HepG2 (cell line): Measurements from ENCODE around the gene WFDC6. TPM values are rescaled to one million over a fixed set of nuclear protein-coding genes. Genes with fewer than 3 reads are reported as not detected.
"Not testable (repeated sequence)": the region's sequence is repeated elsewhere in the genome, so short reads cannot be mapped to it uniquely, and the experiment has no call there.

ENCODE experiments used
- ATAC-seq: fragments of 200-7000 bp; cut with Tn5 transposase; 3 replicates; pipeline ENCODE4 v1.9.1; 2020; ENCODE audit warnings: mild to moderate bottlenecking, moderate library complexity
- BruUV-seq: library from RNA; stranded (reverse); fragments of 400-500 nt; replicated peaks from 2 replicates; lab custom pipeline; 2021; lab: Mats Ljungman, UMichigan
- CTCF ChIA-PET: fragments of 300-600 bp; formaldehyde crosslinking; extraction: SDS; loops from one replicate; lab custom pipeline; 2021; ENCODE audit warnings: low total read pairs, inconsistent platforms, low intra/inter-chr PET ratio; lab: Yijun Ruan, JAX
- POLR2A ChIA-PET: fragments of 350-600 bp; sonication (Branson Sonifier 250); formaldehyde crosslinking; loops from one replicate; lab custom pipeline; 2020; ENCODE audit warnings: antibody characterized with exemption, inconsistent platforms; lab: Yijun Ruan, JAX
- DNase-seq: peaks from one replicate; pipeline ENCODE4 v3.0.0-alpha.2; 2015; ENCODE audit warnings: low spot score
- FAIRE-seq: peaks from 3 replicates; lab custom pipeline; 2011; peaks lifted over from hg19 to GRCh38; lab: Jason Lieb, UNC
- H2AFZ ChIP-seq: one replicate; pipeline ENCODE4 v1.6.1; 2011; ENCODE audit warnings: low read length, inconsistent platforms
- H3K27ac ChIP-seq: fragments of 300-600 bp; 3 replicates; pipeline ENCODE4 v1.8.0; 2011; ENCODE audit warnings: mixed run types, mild to moderate bottlenecking, mixed read lengths, low read length, inconsistent platforms; ENCODE audit not compliant: insufficient read depth; ENCODE audit errors: extremely low read length
- H3K27me3 ChIP-seq, 2 experiments: fragments of 200-600 bp in 1 of 2; 2 replicates in 1 of 2; 3 replicates in 1 of 2; pipeline versions ENCODE4 v1.6.0 to v1.8.0; 2011; ENCODE audit warnings: low read length in 2 of 2, mild to moderate bottlenecking in 2 of 2, moderate library complexity in 2 of 2, inconsistent platforms in 1 of 2; ENCODE audit not compliant: insufficient read depth in 2 of 2, control insufficient read depth in 1 of 2
- H3K36me3 ChIP-seq, 2 experiments: fragments of 200-600 bp in 1 of 2; replicated peaks in 1 of 2; 2 replicates in 1 of 2; 3 replicates in 1 of 2; pipeline versions ENCODE4 v1.5.1 to v1.8.0; 2011; ENCODE audit warnings: low read length in 2 of 2, inconsistent platforms in 1 of 2; ENCODE audit not compliant: insufficient read depth in 2 of 2, control insufficient read depth in 1 of 2
- H3K4me1 ChIP-seq: 2 replicates; pipeline ENCODE4 v1.5.1; 2012; ENCODE audit warnings: low read length, inconsistent platforms; ENCODE audit not compliant: insufficient read depth
- H3K4me2 ChIP-seq: 2 replicates; pipeline ENCODE4 v1.6.0; 2011; ENCODE audit warnings: low read depth, low read length, inconsistent platforms
- H3K4me3 ChIP-seq, 3 experiments: fragments of 200-600 bp in 1 of 3; sonication (generic), shearing (Covaris generic) in 1 of 3; replicated peaks in 1 of 3; 2 replicates each; pipeline ENCODE4 v1.5.1; 2011 to 2016; ENCODE audit warnings: low read length in 3 of 3, inconsistent platforms in 2 of 3, low read depth in 2 of 3, mild to moderate bottlenecking in 2 of 3, control low read depth in 1 of 3, mixed read lengths in 1 of 3; ENCODE audit not compliant: insufficient read depth in 1 of 3
- H3K79me2 ChIP-seq: one replicate; pipeline ENCODE4 v1.6.1; 2011; ENCODE audit warnings: low read length, inconsistent platforms; ENCODE audit not compliant: insufficient read depth
- H3K9ac ChIP-seq: 2 replicates; pipeline ENCODE4 v1.6.0; 2011; ENCODE audit warnings: mild to moderate bottlenecking, low read depth, low read length, inconsistent platforms; ENCODE audit not compliant: insufficient read depth
- H3K9me3 ChIP-seq: 2 replicates; pipeline ENCODE4 v1.5.1; 2012; ENCODE audit warnings: mild to moderate bottlenecking, low read length
- H4K20me1 ChIP-seq: 2 replicates; pipeline ENCODE4 v1.6.0; 2011; ENCODE audit warnings: inconsistent platforms, mild to moderate bottlenecking, low read length, moderate library complexity; ENCODE audit not compliant: insufficient read depth
- ARID2 ChIP-seq: sonication (generic); formaldehyde crosslinking; IDR thresholded peaks from 2 replicates; pipeline ENCODE4 v1.8.1; 2022; ENCODE audit warnings: mild to moderate bottlenecking, missing genetic modification reagents, borderline replicate concordance
- HIVEP1 ChIP-seq: sonication (generic); formaldehyde crosslinking; IDR thresholded peaks from 2 replicates; pipeline ENCODE4 v1.4.0; 2020; ENCODE audit warnings: mild to moderate bottlenecking, missing genetic modification reagents
- KDM3A ChIP-seq: IDR thresholded peaks from 2 replicates; pipeline ENCODE4 v1.6.1; 2018; ENCODE audit warnings: low read depth, missing compliant biosample characterization
- RCOR2 ChIP-seq: IDR thresholded peaks from 2 replicates; pipeline ENCODE4 v1.6.1; 2016; ENCODE audit warnings: missing biosample characterization, missing genetic modification reagents
- SIN3B ChIP-seq: fragments of 150-350 bp; IDR thresholded peaks from 2 replicates; pipeline ENCODE4 v1.6.1; 2014; ENCODE audit warnings: low read length
- SP5 ChIP-seq: IDR thresholded peaks from 2 replicates; pipeline ENCODE4 v1.6.1; 2016; ENCODE audit warnings: low read depth, borderline replicate concordance
- TBX3 ChIP-seq: fragments of 450-650 bp; IDR thresholded peaks from 2 replicates; pipeline ENCODE4 v1.6.1; 2017; ENCODE audit warnings: antibody characterized with exemption, mild to moderate bottlenecking, inconsistent platforms, borderline replicate concordance
- ZFAT ChIP-seq: sonication (generic); formaldehyde crosslinking; conservative IDR thresholded peaks from 2 replicates; pipeline ENCODE4 v1.8.1; 2023; ENCODE audit warnings: missing genetic modification reagents, inconsistent platforms
- ZFP41 ChIP-seq: sonication (generic); formaldehyde crosslinking; IDR thresholded peaks from 2 replicates; pipeline ENCODE4 v1.4.0; 2020; ENCODE audit warnings: mild to moderate bottlenecking, missing genetic modification reagents, borderline replicate concordance
- ZNF143 ChIP-seq: sonication (generic); formaldehyde crosslinking; IDR thresholded peaks from 2 replicates; pipeline ENCODE4 v1.4.0; 2020; ENCODE audit warnings: missing genetic modification reagents
- ZNF292 ChIP-seq: sonication (generic); formaldehyde crosslinking; IDR thresholded peaks from 2 replicates; pipeline ENCODE4 v1.8.1; 2022; ENCODE audit warnings: mild to moderate bottlenecking, low read depth, missing genetic modification reagents, borderline replicate concordance
- ZNF33B ChIP-seq: sonication (generic); formaldehyde crosslinking; IDR thresholded peaks from 2 replicates; pipeline ENCODE4 v1.5.1; 2020; ENCODE audit warnings: mild to moderate bottlenecking, missing genetic modification reagents
- ZNF382 ChIP-seq: sonication (generic); formaldehyde crosslinking; IDR thresholded peaks from 2 replicates; pipeline ENCODE4 v1.5.0; 2020; ENCODE audit warnings: missing genetic modification reagents, mild to moderate bottlenecking, borderline replicate concordance
- ZNF44 ChIP-seq: sonication (generic); formaldehyde crosslinking; IDR thresholded peaks from 2 replicates; pipeline ENCODE4 v1.5.1; 2020; ENCODE audit warnings: mild to moderate bottlenecking, missing genetic modification reagents
- WGBS: methylation state at CpG from one replicate; pipeline ENCODE4 v1.1.6; 2017; ENCODE audit warnings: low lambda C conversion rate; 5-methylcytosine and 5-hydroxymethylcytosine counted together
- in situ Hi-C: cut with HindIII; loops from 2 replicates; pipeline ENCODE4 v1.10.0; 2017; ENCODE audit warnings: low pct_unique_long_range_greater_than_20kb; ENCODE audit not compliant: extremely low pct_ligation_motif_present
- intact Hi-C: fragments of 100-400 bp; cut with micrococcal nuclease; formaldehyde crosslinking; loops from one replicate; pipeline ENCODE4 v1.10.0; 2022; ENCODE audit not compliant: unreplicated experiment
- polyA plus RNA-seq, 8 experiments: library from polyadenylated mRNA; depleted of rRNA in 3 of 8; stranded (reverse) in 7 of 8; unstranded in 1 of 8; fragments of >200 nt; fragmentation: Illumina TruSeq in 4 of 8; extraction: Trizol in 4 of 8; gene quantifications; 2 replicates each; pipeline versions ENCODE4 v1.2.1 to v1.2.3, GENCODE V29; 2011 to 2016; ENCODE audit warnings: low read depth in 4 of 8, missing spikeins in 1 of 8, mixed read lengths in 1 of 8; ENCODE audit not compliant: insufficient read depth in 1 of 8
- total RNA-seq, 5 experiments: library from RNA; depleted of rRNA; stranded (reverse); fragments of >200 nt; fragmentation: Illumina TruSeq; extraction: Trizol; gene quantifications; 2 replicates each; pipeline ENCODE4 v1.2.3, GENCODE V29; 2016; ENCODE audit warnings: low read depth in 1 of 5
- TF ChIP-seq, protein P1 (sequence below): sonication (generic); formaldehyde crosslinking; IDR thresholded peaks from 2 replicates; pipeline ENCODE4 v1.5.1; 2020; ENCODE audit warnings: mild to moderate bottlenecking, missing genetic modification reagents, moderate library complexity

The WFDC6 gene
- total and polyA plus RNA-seq, 2 of the 13 experiments (the other 11 are each of a cell fraction or from before 2014, with no cell fraction given) = not detected

GRCh38 chr20:45584294-45584693 lies 45.0 kb upstream of the WFDC6 start:
- H3K9ac ChIP-seq, POLR2A ChIA-PET, H3K27ac ChIP-seq, CTCF ChIA-PET, intact Hi-C loops, H3K9me3 ChIP-seq, H3K4me2 ChIP-seq, H3K79me2 ChIP-seq, H3K4me3 ChIP-seq, H2AFZ ChIP-seq, ATAC-seq, FAIRE-seq, H3K4me1 ChIP-seq, DNase-seq, H4K20me1 ChIP-seq, H3K36me3 ChIP-seq, in situ Hi-C loops, BruUV-seq: not testable (repeated sequence)
- WGBS = 43% methylated on average over 5 of the region's 5 CpGs
- peaks cover 3 to 23% of the 10 kb centered on the region in 2 experiments; a peak in 3 of 5 replicates for H3K27me3 ChIP-seq

GRCh38 chr20:45583502-45583901 lies 44.2 kb upstream of the WFDC6 start:
- ATAC-seq = no peak
- no peak for TF ChIP-seq ZFAT (CRISPR knock-in tag)
- TF ChIP-seq ZNF292 = no peak
- TF ChIP-seq ARID2 (CRISPR knock-in tag) = no peak
- TF ChIP-seq SP5 (CRISPR knock-in tag) = no peak
- TF ChIP-seq RCOR2 (CRISPR knock-in tag) = no peak
- no peak for TF ChIP-seq TBX3
- no peak for TF ChIP-seq ZNF33B (CRISPR knock-in tag)
- TF ChIP-seq ZFP41 (CRISPR knock-in tag) = no peak
- no peak for TF ChIP-seq SIN3B
- TF ChIP-seq, protein P1, sequence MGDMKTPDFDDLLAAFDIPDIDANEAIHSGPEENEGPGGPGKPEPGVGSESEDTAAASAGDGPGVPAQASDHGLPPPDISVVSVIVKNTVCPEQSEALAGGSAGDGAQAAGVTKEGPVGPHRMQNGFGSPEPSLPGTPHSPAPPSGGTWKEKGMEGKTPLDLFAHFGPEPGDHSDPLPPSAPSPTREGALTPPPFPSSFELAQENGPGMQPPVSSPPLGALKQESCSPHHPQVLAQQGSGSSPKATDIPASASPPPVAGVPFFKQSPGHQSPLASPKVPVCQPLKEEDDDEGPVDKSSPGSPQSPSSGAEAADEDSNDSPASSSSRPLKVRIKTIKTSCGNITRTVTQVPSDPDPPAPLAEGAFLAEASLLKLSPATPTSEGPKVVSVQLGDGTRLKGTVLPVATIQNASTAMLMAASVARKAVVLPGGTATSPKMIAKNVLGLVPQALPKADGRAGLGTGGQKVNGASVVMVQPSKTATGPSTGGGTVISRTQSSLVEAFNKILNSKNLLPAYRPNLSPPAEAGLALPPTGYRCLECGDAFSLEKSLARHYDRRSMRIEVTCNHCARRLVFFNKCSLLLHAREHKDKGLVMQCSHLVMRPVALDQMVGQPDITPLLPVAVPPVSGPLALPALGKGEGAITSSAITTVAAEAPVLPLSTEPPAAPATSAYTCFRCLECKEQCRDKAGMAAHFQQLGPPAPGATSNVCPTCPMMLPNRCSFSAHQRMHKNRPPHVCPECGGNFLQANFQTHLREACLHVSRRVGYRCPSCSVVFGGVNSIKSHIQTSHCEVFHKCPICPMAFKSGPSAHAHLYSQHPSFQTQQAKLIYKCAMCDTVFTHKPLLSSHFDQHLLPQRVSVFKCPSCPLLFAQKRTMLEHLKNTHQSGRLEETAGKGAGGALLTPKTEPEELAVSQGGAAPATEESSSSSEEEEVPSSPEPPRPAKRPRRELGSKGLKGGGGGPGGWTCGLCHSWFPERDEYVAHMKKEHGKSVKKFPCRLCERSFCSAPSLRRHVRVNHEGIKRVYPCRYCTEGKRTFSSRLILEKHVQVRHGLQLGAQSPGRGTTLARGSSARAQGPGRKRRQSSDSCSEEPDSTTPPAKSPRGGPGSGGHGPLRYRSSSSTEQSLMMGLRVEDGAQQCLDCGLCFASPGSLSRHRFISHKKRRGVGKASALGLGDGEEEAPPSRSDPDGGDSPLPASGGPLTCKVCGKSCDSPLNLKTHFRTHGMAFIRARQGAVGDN (CRISPR knock-in tag) = no peak
- no peak for TF ChIP-seq KDM3A (CRISPR knock-in tag)
- no peak for TF ChIP-seq ZNF44 (CRISPR knock-in tag)
- TF ChIP-seq ZNF382 = no peak
- TF ChIP-seq HIVEP1 (CRISPR knock-in tag) = no peak
- no peak for TF ChIP-seq ZNF143 (CRISPR knock-in tag)
- TF ChIP-seq, all 625 proteins: peak for 0
- DNase-seq (no peak), FAIRE-seq (no peak)
- Histone ChIP-seq H3K4me1 (no peaks in the 10 kb centered on the region), H3K27ac (no peak overlapping the region), H3K9me3 (no peaks in the 10 kb centered on the region), H3K79me2 (no peaks in the 10 kb centered on the region), H3K36me3 (no peaks in the 10 kb centered on the region), H2AFZ (no peak overlapping the region), H3K4me3 (no peak overlapping the region), H3K4me2 (no peak overlapping the region), H4K20me1 (no peaks in the 10 kb centered on the region), H3K9ac (no peak overlapping the region), H3K27me3 (peaks cover 3 to 24% of the 10 kb centered on the region in 2 experiments; a peak in 3 of 5 replicates)
- 6% methylated on average over 3 of the region's 3 CpGs for WGBS
- ChIA-PET POLR2A (no interaction called here), CTCF (no interaction called here)
- in situ Hi-C loops (no loop called here), intact Hi-C loops (no loop called here)
- no TSS peak for BruUV-seq
